H1 (cell line): Measurements from ENCODE around the gene THAP7. TPM values are rescaled to one million over a fixed set of nuclear protein-coding genes. Genes with fewer than 3 reads are reported as not detected.
A peak's percentile ranks its signal among the peaks of the same experiment; 100 is the strongest.

Experiments used
- CTCF ChIA-PET: fragments of 300-600 bp; sonication (Branson Sonifier 250); formaldehyde crosslinking; loops from one replicate; lab custom pipeline; 2021; ENCODE audit not compliant: partially characterized antibody; lab: Charles Lee
- POLR2A ChIA-PET: fragments of 300-600 bp; sonication (Branson Sonifier 250); formaldehyde crosslinking; loops from one replicate; lab custom pipeline; 2021; ENCODE audit warnings: inconsistent platforms; ENCODE audit not compliant: partially characterized antibody; lab: Charles Lee
- DNase-seq, 2 experiments: peaks; one replicate each; pipeline versions ENCODE4 v3.0.0 to v3.0.0-alpha.2; 2010 to 2022; ENCODE audit warnings: low spot score in 2 of 2, low read depth in 1 of 2, mixed read lengths in 1 of 2
- FAIRE-seq: peaks from 2 replicates; lab custom pipeline; 2011; peaks lifted over from hg19 to GRCh38; lab: Jason Lieb, UNC
- H2AFZ ChIP-seq: 2 replicates; pipeline ENCODE4 v1.8.1; 2012; ENCODE audit warnings: low read length, inconsistent platforms
- H2AK5ac ChIP-seq: 2 replicates; pipeline ENCODE4 v1.6.1; 2013; ENCODE audit warnings: low read depth, low read length
- H2BK120ac ChIP-seq: replicated peaks from 2 replicates; pipeline ENCODE3; 2013; ENCODE audit warnings: low read depth, low read length, inconsistent platforms
- H2BK12ac ChIP-seq: 2 replicates; pipeline ENCODE4 v1.6.1; 2013; ENCODE audit warnings: low read depth, low read length
- H2BK15ac ChIP-seq: 2 replicates; pipeline ENCODE4 v1.6.1; 2013; ENCODE audit warnings: low read length
- H2BK20ac ChIP-seq: 2 replicates; pipeline ENCODE4 v1.6.1; 2013; ENCODE audit warnings: low read length
- H2BK5ac ChIP-seq: 2 replicates; pipeline ENCODE4 v1.6.1; 2013; ENCODE audit warnings: low read depth, low read length
- H3K14ac ChIP-seq: 2 replicates; pipeline ENCODE4 v1.6.1; 2013; ENCODE audit warnings: inconsistent platforms; ENCODE audit not compliant: insufficient read length
- H3K18ac ChIP-seq: 2 replicates; pipeline ENCODE4 v1.6.1; 2013; ENCODE audit warnings: low read length; ENCODE audit errors: extremely low read depth
- H3K23ac ChIP-seq: 2 replicates; pipeline ENCODE4 v1.6.1; 2013; ENCODE audit warnings: inconsistent platforms; ENCODE audit not compliant: insufficient read length
- H3K23me2 ChIP-seq: 2 replicates; pipeline ENCODE4 v1.6.1; 2013; ENCODE audit warnings: low read depth, low read length
- H3K27ac ChIP-seq: 2 replicates; pipeline ENCODE4 v1.6.1; 2011; ENCODE audit warnings: low read depth, low read length, inconsistent platforms
- H3K27me3 ChIP-seq, 4 experiments: replicated peaks in 1 of 4; 1 replicate in 1 of 4; 2 replicates in 3 of 4; pipeline versions ENCODE4 v1.6.1 to v1.8.1; 2011 to 2013; ENCODE audit warnings: low read length in 3 of 4, mild to moderate bottlenecking in 3 of 4, inconsistent platforms in 2 of 4, mixed read lengths in 2 of 4, moderate library complexity in 1 of 4; ENCODE audit not compliant: control insufficient read depth in 3 of 4, insufficient read depth in 3 of 4; ENCODE audit errors: extremely low read depth in 1 of 4
- H3K36me3 ChIP-seq, 4 experiments: 2 replicates each; pipeline versions ENCODE4 v1.6.1 to v1.8.1; 2011 to 2013; ENCODE audit warnings: mild to moderate bottlenecking in 4 of 4, low read length in 3 of 4, moderate library complexity in 2 of 4, control low read depth in 1 of 4, inconsistent platforms in 1 of 4; ENCODE audit not compliant: insufficient read depth in 4 of 4, control insufficient read depth in 2 of 4
- H3K4ac ChIP-seq: replicated peaks from 2 replicates; pipeline ENCODE3; 2013; ENCODE audit warnings: low read length, low read depth, mixed read lengths, inconsistent platforms; ENCODE audit not compliant: insufficient read length
- H3K4me1 ChIP-seq, 4 experiments: replicated peaks in 1 of 4; 1 replicate in 1 of 4; 2 replicates in 3 of 4; pipeline versions ENCODE4 v1.6.1 to v1.8.1; 2011 to 2013; ENCODE audit warnings: low read length in 3 of 4, inconsistent platforms in 2 of 4, mixed read lengths in 1 of 4; ENCODE audit not compliant: insufficient read depth in 4 of 4, control insufficient read depth in 3 of 4
- H3K4me2 ChIP-seq, 2 experiments: 2 replicates each; pipeline versions ENCODE4 v1.6.1 to v1.8.1; 2011 to 2013; ENCODE audit warnings: low read depth in 2 of 2, low read length in 2 of 2, control low read depth in 1 of 2, inconsistent platforms in 1 of 2, mild to moderate bottlenecking in 1 of 2; ENCODE audit not compliant: insufficient read depth in 1 of 2
- H3K4me3 ChIP-seq, 4 experiments: fragments of 200-600, 300-600 bp in 1 of 4; sonication (generic), shearing (Covaris generic), sonication (Bioruptor Twin) in 1 of 4; 2 replicates each; pipeline versions ENCODE4 v1.5.1 to v1.8.1; 2011 to 2016; ENCODE audit warnings: low read length in 4 of 4, low read depth in 3 of 4, control low read depth in 2 of 4, inconsistent platforms in 2 of 4, mild to moderate bottlenecking in 2 of 4, mixed read lengths in 1 of 4, moderate library complexity in 1 of 4; ENCODE audit not compliant: insufficient read depth in 2 of 4; ENCODE audit errors: extremely low read depth in 1 of 4
- H3K56ac ChIP-seq: replicated peaks from 2 replicates; pipeline ENCODE3; 2013; ENCODE audit warnings: low read depth, mild to moderate bottlenecking, mixed read lengths, low read length, inconsistent platforms; ENCODE audit not compliant: insufficient read length
- H3K79me1 ChIP-seq: 2 replicates; pipeline ENCODE4 v1.6.1; 2013; ENCODE audit warnings: low read depth, low read length, control low read depth
- H3K79me2 ChIP-seq, 2 experiments: 2 replicates each; pipeline versions ENCODE4 v1.6.1 to v1.8.1; 2012 to 2013; ENCODE audit warnings: low read length in 2 of 2, mild to moderate bottlenecking in 2 of 2, inconsistent platforms in 1 of 2; ENCODE audit not compliant: insufficient read depth in 2 of 2, control insufficient read depth in 1 of 2
- H3K9ac ChIP-seq, 4 experiments: replicated peaks in 1 of 4; 1 replicate in 1 of 4; 2 replicates in 3 of 4; pipeline versions ENCODE4 v1.6.1 to v1.8.1; 2011 to 2013; ENCODE audit warnings: low read depth in 3 of 4, low read length in 3 of 4, control low read depth in 2 of 4, mild to moderate bottlenecking in 2 of 4, moderate library complexity in 2 of 4, inconsistent platforms in 1 of 4; ENCODE audit errors: extremely low read depth in 1 of 4
- H3K9me3 ChIP-seq, 2 experiments: 2 replicates each; pipeline versions ENCODE4 v1.6.1 to v1.8.1; 2012 to 2013; ENCODE audit warnings: mild to moderate bottlenecking in 2 of 2, moderate library complexity in 2 of 2, control low read depth in 1 of 2, inconsistent platforms in 1 of 2, low read depth in 1 of 2, low read length in 1 of 2, mixed read lengths in 1 of 2; ENCODE audit not compliant: insufficient read depth in 2 of 2
- H4K20me1 ChIP-seq, 2 experiments: replicated peaks in 1 of 2; 2 replicates each; pipeline versions ENCODE3 to v1.8.1; 2011 to 2013; ENCODE audit warnings: inconsistent platforms in 2 of 2, low read length in 2 of 2, mild to moderate bottlenecking in 1 of 2; ENCODE audit not compliant: insufficient read depth in 2 of 2, control insufficient read depth in 1 of 2
- H4K5ac ChIP-seq: 2 replicates; pipeline ENCODE4 v1.6.1; 2013; ENCODE audit warnings: low read length, low read depth, mixed read lengths, inconsistent platforms; ENCODE audit not compliant: insufficient read length
- H4K8ac ChIP-seq: 2 replicates; pipeline ENCODE4 v1.8.0; 2013; ENCODE audit warnings: mild to moderate bottlenecking, moderate library complexity, low read length, inconsistent platforms; ENCODE audit not compliant: insufficient read depth; ENCODE audit errors: extremely low read depth
- H4K91ac ChIP-seq: replicated peaks from 2 replicates; pipeline ENCODE3; 2013; ENCODE audit warnings: low read length, mixed read lengths, inconsistent platforms; ENCODE audit not compliant: insufficient read length
- BCL11A ChIP-seq, 2 experiments: IDR thresholded peaks; one replicate each; pipeline ENCODE4 v1.6.1; 2011; ENCODE audit warnings: low read depth in 2 of 2, low read length in 2 of 2, mild to moderate bottlenecking in 2 of 2
- CEBPB ChIP-seq: IDR thresholded peaks from 2 replicates; pipeline ENCODE4 v1.6.1; 2012; ENCODE audit warnings: low read depth, low read length
- EGR1 ChIP-seq: IDR thresholded peaks from 2 replicates; pipeline ENCODE4 v1.6.1; 2011; ENCODE audit warnings: low read depth, low read length, borderline replicate concordance
- JUND ChIP-seq: IDR thresholded peaks from 2 replicates; pipeline ENCODE4 v1.6.1; 2011; ENCODE audit warnings: mild to moderate bottlenecking, improper control_type of control experiment, low read length
- KDM1A ChIP-seq: fragments of 200-600, 300-600 bp; sonication (generic); IDR thresholded peaks from 2 replicates; pipeline ENCODE4 v1.7.1; 2016; ENCODE audit warnings: mild to moderate bottlenecking, low read length, borderline replicate concordance
- KDM4A ChIP-seq: IDR thresholded peaks from one replicate; pipeline ENCODE4 v1.7.1; 2012; ENCODE audit warnings: low read depth, mild to moderate bottlenecking, moderate library complexity, low read length, inconsistent platforms; ENCODE audit not compliant: severe bottlenecking
- POLR2A ChIP-seq, 2 experiments: IDR thresholded peaks; 1 replicate in 1 of 2; 2 replicates in 1 of 2; pipeline ENCODE4 v1.6.1; 2011; ENCODE audit warnings: low read depth in 2 of 2, low read length in 2 of 2, mild to moderate bottlenecking in 2 of 2; ENCODE audit errors: control extremely low read depth in 1 of 2
- RFX5 ChIP-seq: IDR thresholded peaks from 2 replicates; pipeline ENCODE4 v1.6.1; 2011; ENCODE audit warnings: low read depth, low read length, improper control_type of control experiment, borderline replicate concordance
- TAF7 ChIP-seq: optimal IDR thresholded peaks from 2 replicates; pipeline ENCODE3; 2011; ENCODE audit warnings: low read depth, mild to moderate bottlenecking, inconsistent platforms, low read length, moderate library complexity, borderline replicate concordance
- YY1 ChIP-seq: IDR thresholded peaks from 2 replicates; pipeline ENCODE4 v1.6.1; 2011; ENCODE audit warnings: low read depth, mild to moderate bottlenecking, low read length
- WGBS, 2 experiments: shearing (Covaris generic) in 1 of 2; methylation state at CpG; one replicate each; pipeline versions ENCODE4 v1.1.6 to v1.1.7; 2013 to 2015; ENCODE audit warnings: low lambda C conversion rate in 2 of 2, mixed read lengths in 2 of 2, inconsistent platforms in 1 of 2, low coverage in 1 of 2, missing lambda C conversion rate in 1 of 2; ENCODE audit not compliant: insufficient replicate concordance in 2 of 2, insufficient coverage in 1 of 2, insufficient read length in 1 of 2; ENCODE audit errors: extremely low coverage in 1 of 2, missing lambda C conversion rate in 1 of 2; 5-methylcytosine and 5-hydroxymethylcytosine counted together
- polyA plus RNA-seq, 7 experiments: library from polyadenylated mRNA; depleted of rRNA in 3 of 7; stranded (reverse) in 5 of 7; unstranded in 2 of 7; fragments of >200 nt in 5 of 7; fragments of 200-250 nt in 2 of 7; gene quantifications; 1 replicate in 5 of 7; 2 replicates in 1 of 7; 4 replicates in 1 of 7; pipeline versions ENCODE4 v1.2.1 to v1.2.3, GENCODE V29; 2011 to 2013; ENCODE audit warnings: missing spikeins in 2 of 7, mixed read lengths in 2 of 7
- total RNA-seq: library from RNA; stranded (reverse); fragmentation: NEBNext Ultra II Directional; extraction: Animal tissue kit (Norgen Biotek cat#: 25700); gene quantifications from 2 replicates; pipeline ENCODE4 v1.2.1, GENCODE V29; 2021
- TF ChIP-seq, protein P1 (sequence below): IDR thresholded peaks from 2 replicates; pipeline ENCODE4 v1.6.1; 2012; ENCODE audit warnings: low read length, inconsistent platforms

The THAP7 gene
- total and polyA plus RNA-seq, 2 of the 8 experiments (the other 6 are each of a cell fraction or from before 2014, with no cell fraction given): 16.9 to 32.5 TPM

DNA sequence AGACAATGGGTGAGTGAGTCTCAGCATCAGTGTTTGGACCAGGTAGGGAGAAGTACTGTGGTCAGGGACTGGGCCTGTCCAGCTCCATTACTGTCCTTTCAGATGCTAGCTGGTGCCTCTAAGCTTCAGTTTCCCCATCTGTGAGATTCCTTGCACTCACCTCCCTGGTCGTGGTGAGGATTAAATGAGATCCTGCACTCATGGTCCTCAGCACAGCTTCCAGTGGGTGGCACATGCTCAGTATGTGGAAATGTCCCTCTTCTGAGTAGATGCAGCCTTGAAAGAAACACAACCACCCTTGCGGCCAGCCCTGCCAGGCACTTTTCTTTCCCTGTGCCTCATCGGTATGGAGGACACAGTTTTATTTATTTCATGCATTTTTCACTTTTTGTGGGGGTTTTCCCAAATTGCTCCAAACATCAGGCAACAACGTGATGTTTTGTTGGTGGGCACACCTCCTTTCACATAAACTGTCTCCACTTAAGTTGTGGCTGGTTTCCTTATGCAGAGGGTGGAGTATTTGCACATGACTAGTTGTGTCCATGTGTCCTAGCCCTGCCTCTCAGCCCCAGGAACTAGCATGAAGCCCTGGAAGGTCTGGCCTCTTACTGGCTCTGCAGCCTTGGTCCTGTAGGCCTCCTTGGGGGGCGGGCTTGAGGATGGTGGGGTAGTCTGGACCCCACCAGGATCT lies 18.7 kb downstream of the THAP7 start:
- H3K9ac ChIP-seq: peak overlapping the region in 1 of 4 experiments; percentile 75; a peak in 1 of 7 replicates
- FAIRE-seq: no peak
- no peak for TF ChIP-seq TAF7
- no peak for TF ChIP-seq KDM1A
- TF ChIP-seq JUND: no peak
- no peak for TF ChIP-seq POLR2A (IDR thresholded peaks at IDR 0.05; ENCODE audit: control extremely low read depth in 1 of 2, low read depth in 2 of 2, low read length in 2 of 2)
- no peak for TF ChIP-seq RFX5
- no peak for TF ChIP-seq BCL11A (IDR thresholded peaks at IDR 0.05; ENCODE audit: low read depth in 2 of 2, low read length in 2 of 2)
- TF ChIP-seq, protein P1, sequence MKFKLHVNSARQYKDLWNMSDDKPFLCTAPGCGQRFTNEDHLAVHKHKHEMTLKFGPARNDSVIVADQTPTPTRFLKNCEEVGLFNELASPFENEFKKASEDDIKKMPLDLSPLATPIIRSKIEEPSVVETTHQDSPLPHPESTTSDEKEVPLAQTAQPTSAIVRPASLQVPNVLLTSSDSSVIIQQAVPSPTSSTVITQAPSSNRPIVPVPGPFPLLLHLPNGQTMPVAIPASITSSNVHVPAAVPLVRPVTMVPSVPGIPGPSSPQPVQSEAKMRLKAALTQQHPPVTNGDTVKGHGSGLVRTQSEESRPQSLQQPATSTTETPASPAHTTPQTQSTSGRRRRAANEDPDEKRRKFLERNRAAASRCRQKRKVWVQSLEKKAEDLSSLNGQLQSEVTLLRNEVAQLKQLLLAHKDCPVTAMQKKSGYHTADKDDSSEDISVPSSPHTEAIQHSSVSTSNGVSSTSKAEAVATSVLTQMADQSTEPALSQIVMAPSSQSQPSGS: no peak
- no peak for TF ChIP-seq CEBPB
- no peak for TF ChIP-seq YY1
- TF ChIP-seq EGR1: no peak
- TF ChIP-seq KDM4A: no peak

More for the DNA sequence above, 18.7 kb downstream of the THAP7 start:
- Histone ChIP-seq H4K8ac (peak overlapping the region; percentile 79; the same call in 1 of the 2 replicates), H4K5ac (no peak overlapping the region), H3K27me3 (peaks cover 0 to 10% (median 7%) of the 10 kb centered on the region in 4 experiments; a peak in 5 of 7 replicates), H2AFZ (no peak overlapping the region), H2BK15ac (peak overlapping the region; percentile 14; the same call in 1 of the 2 replicates), H3K4me3 (peak overlapping the region; percentile 68 to 86 (median 74); a peak in 7 of 8 replicates), H4K91ac (no peak overlapping the region), H3K18ac (no peak overlapping the region), H3K36me3 (no peaks in the 10 kb centered on the region; a peak in 1 of 8 replicates), H2BK120ac (no peak overlapping the region), H3K4ac (no peak overlapping the region), H3K4me1 (peaks cover 5 to 25% (median 8%) of the 10 kb centered on the region in 4 experiments; a peak in 6 of 7 replicates), H2BK20ac (no peak overlapping the region), H3K4me2 (peak overlapping the region; percentile 50 to 92), H4K20me1 (peaks cover 0 to 3% of the 10 kb centered on the region in 2 experiments), H3K14ac (no peak overlapping the region), H3K23me2 (peaks cover 8% of the 10 kb centered on the region), H2AK5ac (0 out of 2 replicates have a peak overlapping the region, but pooled peaks have one; percentile 10), H3K79me1 (no peaks in the 10 kb centered on the region), H3K79me2 (no peaks in the 10 kb centered on the region), H3K9me3 (peaks cover 7 to 9% of the 10 kb centered on the region in 2 experiments), H3K23ac (no peak overlapping the region), H2BK12ac (no peak overlapping the region), H3K27ac (no peak overlapping the region), H3K56ac (no peak overlapping the region), H2BK5ac (no peak overlapping the region)
- CTCF ChIA-PET: interaction anchor here (0.9 to 1.9 kb wide), 6 partner anchors 11 to 97 kb away, joined by 3 to 10 read pairs (median 5); partner anchors contain the start of genes AIFM3 and P2RX6
- POLR2A ChIA-PET: interaction anchor here (0.7 to 4.6 kb wide), 4 partner anchors 8 to 1596 kb away, joined by 4 to 45 read pairs (median 6); no protein-coding TSS in a partner anchor
- WGBS, 2 experiments: 93% methylated on average over 5 of the region's 5 CpGs; no CpG with 5 or more reads in 1 of the 2 experiments
- DNase-seq: no peak
